Neural cell (in vitro differentiated cells): ENCODE data around the gene SLC6A8. TPM values are rescaled to one million over a fixed set of nuclear protein-coding genes. Genes with fewer than 3 reads are reported as not detected.
"Not testable (repeated sequence)": the region's sequence is repeated elsewhere in the genome, so short reads cannot be mapped to it uniquely, and the experiment has no call there.

ENCODE experiments used
- H2AFZ ChIP-seq: fragments of 200-600, 300-800 bp; sonication (generic), shearing (Covaris generic); 2 replicates; pipeline ENCODE4 v1.6.0; 2014; ENCODE audit warnings: low read depth, mild to moderate bottlenecking, antibody characterized with exemption, low read length, moderate library complexity
- H3F3A ChIP-seq: fragments of 200-600 bp; shearing (Covaris generic); 2 replicates; pipeline ENCODE4 v1.6.1; 2016; ENCODE audit warnings: mild to moderate bottlenecking, moderate library complexity, mixed read lengths, antibody characterized with exemption, low read length; ENCODE audit not compliant: insufficient read depth, poor library complexity, severe bottlenecking
- H3K27ac ChIP-seq: fragments of 200-600, 300-800 bp; sonication (generic), shearing (Covaris generic); 2 replicates; pipeline ENCODE4 v1.5.1; 2014; ENCODE audit warnings: mild to moderate bottlenecking, low read length, moderate library complexity
- H3K27me3 ChIP-seq: fragments of 300-800, 200-600 bp; sonication (generic), shearing (Covaris generic); 2 replicates; pipeline ENCODE4 v1.6.0; 2014; ENCODE audit warnings: mild to moderate bottlenecking, low read depth, low read length, moderate library complexity; ENCODE audit not compliant: insufficient read depth
- H3K36me3 ChIP-seq: fragments of 300-800, 200-600 bp; sonication (generic), shearing (Covaris generic); 2 replicates; pipeline ENCODE4 v1.5.1; 2014; ENCODE audit warnings: mild to moderate bottlenecking, antibody characterized with exemption, low read length, moderate library complexity; ENCODE audit not compliant: insufficient read depth
- H3K4me2 ChIP-seq: fragments of 300-800, 200-600 bp; sonication (generic), shearing (Covaris generic); 2 replicates; pipeline ENCODE4 v1.6.0; 2014; ENCODE audit warnings: mild to moderate bottlenecking, low read length
- H3K4me3 ChIP-seq: fragments of 300-800, 200-600 bp; sonication (generic), shearing (Covaris generic); 2 replicates; pipeline ENCODE4 v1.5.1; 2014; ENCODE audit warnings: mild to moderate bottlenecking, low read length, moderate library complexity
- H3K79me2 ChIP-seq: fragments of 200-600 bp; shearing (Covaris generic); replicated peaks from 2 replicates; pipeline ENCODE4 v1.6.0; 2014; ENCODE audit warnings: mild to moderate bottlenecking, low read length, moderate library complexity; ENCODE audit not compliant: insufficient read depth
- H3K9ac ChIP-seq: fragments of 300-800, 200-600 bp; sonication (generic), shearing (Covaris generic); 2 replicates; pipeline ENCODE4 v1.6.1; 2016; ENCODE audit warnings: mild to moderate bottlenecking, low read length, mixed read lengths
- H3K9me2 ChIP-seq: fragments of 200-600 bp; shearing (Covaris generic); 2 replicates; pipeline ENCODE4 v1.6.1; 2016; ENCODE audit warnings: mild to moderate bottlenecking, low read length, mixed read lengths; ENCODE audit not compliant: insufficient read depth
- H3K9me3 ChIP-seq: fragments of 200-600, 300-800 bp; sonication (generic), shearing (Covaris generic); 2 replicates; pipeline ENCODE4 v1.6.1; 2016; ENCODE audit warnings: mild to moderate bottlenecking, mixed run types, low read length, moderate library complexity, mixed read lengths
- H4K20me1 ChIP-seq: fragments of 200-600 bp; shearing (Covaris generic); 2 replicates; pipeline ENCODE4 v1.6.1; 2016; ENCODE audit warnings: mild to moderate bottlenecking, mixed run types; ENCODE audit not compliant: insufficient read depth
- MXI1 ChIP-seq: fragments of 450-650 bp; conservative IDR thresholded peaks from 2 replicates; pipeline ENCODE4 v1.6.1; 2014; ENCODE audit warnings: antibody characterized with exemption, mild to moderate bottlenecking; ENCODE audit not compliant: poor library complexity, severe bottlenecking
- REST ChIP-seq: IDR thresholded peaks from 2 replicates; pipeline ENCODE4 v1.6.1; 2012; ENCODE audit warnings: borderline replicate concordance
- SMC3 ChIP-seq: fragments of 450-650 bp; conservative IDR thresholded peaks from 2 replicates; pipeline ENCODE4 v1.6.1; 2014; ENCODE audit warnings: antibody characterized with exemption, mild to moderate bottlenecking, moderate library complexity; ENCODE audit not compliant: poor library complexity
- polyA plus RNA-seq: library from polyadenylated mRNA; depleted of rRNA; stranded (reverse); fragments of >200 nt; gene quantifications from 2 replicates; pipeline ENCODE4 v1.2.3, GENCODE V29; 2014
- small RNA-seq, 3 experiments: library from RNA; depleted of rRNA; stranded (forward); fragments of <200 nt; gene quantifications; one replicate each; pipeline ENCODE3, GENCODE V24; 2012

SLC6A8 gene
- polyA plus RNA-seq, 1 donor from 2014 or later, result 36.4 TPM

GRCh38 chrX:153743468-153744209 lies 55.9 kb downstream of the SLC6A8 start:
- H3K79me2 ChIP-seq, H3K4me2 ChIP-seq, H3K27ac ChIP-seq, H3F3A ChIP-seq, H2AFZ ChIP-seq, H3K27me3 ChIP-seq, H3K9ac ChIP-seq, H3K9me3 ChIP-seq, H3K9me2 ChIP-seq, H4K20me1 ChIP-seq, H3K4me3 ChIP-seq, H3K36me3 ChIP-seq: not testable (repeated sequence)

- no peaks in the 10 kb centered on the region for H3K9me2 ChIP-seq
- no peaks in the 10 kb centered on the region for H3K36me3 ChIP-seq
- no peaks in the 10 kb centered on the region for H3K79me2 ChIP-seq
- H3K27ac ChIP-seq, result no peak overlapping the region
- H4K20me1 ChIP-seq, result no peaks in the 10 kb centered on the region
- no peak overlapping the region for H3K4me3 ChIP-seq
- no peaks in the 10 kb centered on the region for H3K27me3 ChIP-seq
- H3F3A ChIP-seq, result no peaks in the 10 kb centered on the region
- no peak overlapping the region for H2AFZ ChIP-seq
- TF ChIP-seq REST, result no peak
- no peak for TF ChIP-seq MXI1
- peak; percentile 28 for TF ChIP-seq SMC3
- no peaks in the 10 kb centered on the region for H3K9me3 ChIP-seq
- no peak overlapping the region for H3K4me2 ChIP-seq
- H3K9ac ChIP-seq, result no peak overlapping the region
Observed at GRCh38 chrX:153744210-153745066, 56.7 kb downstream of the SLC6A8 start.

- H3K4me3 ChIP-seq, H3K27ac ChIP-seq, H3K4me2 ChIP-seq, H3K79me2 ChIP-seq, H3K27me3 ChIP-seq, H3K9me2 ChIP-seq, H3K9me3 ChIP-seq, H3F3A ChIP-seq, H4K20me1 ChIP-seq, H3K9ac ChIP-seq, H3K36me3 ChIP-seq, H2AFZ ChIP-seq: not testable (repeated sequence)
Observed at GRCh38 chrX:153745067-153745433, 57.3 kb downstream of the SLC6A8 start.

Small RNA genes within 50 kb of the gene (small RNA-seq; reads per million reads assigned to genes)
- 0 to 1.0 (median 0.06) reads per million in 3 experiments for gene RN7SL687P

Other genes starting within 250 kb of the SLC6A8 start
- not detected in 2 replicates for gene TREX2, start 241.9 kb upstream of the SLC6A8 start, polyA plus RNA-seq
- 27.7 and 32.5 TPM in 2 replicates for gene HAUS7, start 217.3 kb upstream of the SLC6A8 start, polyA plus RNA-seq
- gene BGN, start 192.9 kb upstream of the SLC6A8 start, polyA plus RNA-seq, result not detected in 2 replicates
- 4.4 and 5.3 TPM in 2 replicates for gene ATP2B3, start 170.3 kb upstream of the SLC6A8 start, polyA plus RNA-seq
- 61.2 and 70.7 TPM in 2 replicates for gene CCNQ, start 88.8 kb upstream of the SLC6A8 start, polyA plus RNA-seq
- gene DUSP9, start 40.7 kb upstream of the SLC6A8 start, polyA plus RNA-seq, result 0.94 and 3.2 TPM in 2 replicates
- gene PNCK, start 14.1 kb upstream of the SLC6A8 start, polyA plus RNA-seq, result 9.5 and 15.0 TPM in 2 replicates
- gene BCAP31, start 36.5 kb downstream of the SLC6A8 start, polyA plus RNA-seq, result 154 and 182 TPM in 2 replicates
- gene ABCD1, start 36.9 kb downstream of the SLC6A8 start, polyA plus RNA-seq, result 3.2 and 3.6 TPM in 2 replicates
- gene PLXNB3, start 76.3 kb downstream of the SLC6A8 start, polyA plus RNA-seq, result 0.48 and 0.76 TPM in 2 replicates
- not detected in 2 replicates for gene SRPK3, start 93.1 kb downstream of the SLC6A8 start, polyA plus RNA-seq
- gene IDH3G, start 106.4 kb downstream of the SLC6A8 start, polyA plus RNA-seq, result 64.7 and 72.7 TPM in 2 replicates
- 186 and 192 TPM in 2 replicates for gene SSR4, start 106.7 kb downstream of the SLC6A8 start, polyA plus RNA-seq
- gene PDZD4, start 142.6 kb downstream of the SLC6A8 start, polyA plus RNA-seq, result 343 and 389 TPM in 2 replicates
- gene L1CAM, start 198.2 kb downstream of the SLC6A8 start, polyA plus RNA-seq, result 88.0 and 119 TPM in 2 replicates
- not detected in 2 replicates for gene AVPR2, start 216.7 kb downstream of the SLC6A8 start, polyA plus RNA-seq
- 11.2 and 12.1 TPM in 2 replicates for gene ARHGAP4, start 238.3 kb downstream of the SLC6A8 start, polyA plus RNA-seq
- 117 and 159 TPM in 2 replicates for gene NAA10, start 247.1 kb downstream of the SLC6A8 start, polyA plus RNA-seq